Caco-2 (cell line): Measurements from ENCODE around the gene PARD3. TPM values are rescaled to one million over a fixed set of nuclear protein-coding genes. Genes with fewer than 3 reads are reported as not detected.

Experiments used
- BruUV-seq: library from RNA; stranded (reverse); fragments of 400-500 nt; replicated peaks from 2 replicates; lab custom pipeline; 2021; lab: Mats Ljungman, UMichigan
- CTCF ChIA-PET: fragments of 300-600 bp; sonication (Branson Sonifier 250); formaldehyde crosslinking; loops from one replicate; lab custom pipeline; 2022; ENCODE audit warnings: antibody characterized with exemption; lab: Charles Lee
- POLR2A ChIA-PET: fragments of 300-600 bp; sonication (Branson Sonifier 250); formaldehyde crosslinking; loops from one replicate; lab custom pipeline; 2022; ENCODE audit warnings: antibody characterized with exemption; lab: Charles Lee
- DNase-seq, 2 experiments: peaks; one replicate each; pipeline versions ENCODE4 v3.0.0 to v3.0.0-alpha.2; 2020 to 2022
- H3K27me3 ChIP-seq: replicated peaks from 2 replicates; pipeline ENCODE4 v1.6.0; 2011; ENCODE audit warnings: low read length; ENCODE audit not compliant: control insufficient read depth, insufficient read depth
- H3K36me3 ChIP-seq: 2 replicates; pipeline ENCODE4 v1.5.1; 2011; ENCODE audit warnings: low read length; ENCODE audit not compliant: control insufficient read depth, insufficient read depth
- H3K4me1 ChIP-seq: fragments of 250-450 bp; sonication (Bioruptor Pico); 2 replicates; pipeline ENCODE4 v1.5.1; 2020; ENCODE audit warnings: mild to moderate bottlenecking
- H3K4me3 ChIP-seq: 2 replicates; pipeline ENCODE4 v1.5.1; 2011; ENCODE audit warnings: low read depth, mild to moderate bottlenecking, control low read depth, low read length
- H3K9me3 ChIP-seq: fragments of 250-450 bp; sonication (Bioruptor Pico); 2 replicates; pipeline ENCODE4 v1.5.1; 2020; ENCODE audit warnings: mild to moderate bottlenecking, moderate library complexity
- H3K27ac Mint-ChIP-seq: one replicate; pipeline ENCODE4 v1.8.0; 2022; ENCODE audit warnings: mixed read lengths; ENCODE audit not compliant: unreplicated experiment
- H3K27me3 Mint-ChIP-seq: one replicate; pipeline ENCODE4 v1.8.0; 2022; ENCODE audit warnings: mixed read lengths; ENCODE audit not compliant: insufficient read depth, unreplicated experiment
- H3K36me3 Mint-ChIP-seq: one replicate; pipeline ENCODE4 v1.8.0; 2022; ENCODE audit warnings: mild to moderate bottlenecking, mixed read lengths; ENCODE audit not compliant: insufficient read depth, unreplicated experiment
- H3K4me1 Mint-ChIP-seq: one replicate; pipeline ENCODE4 v1.8.0; 2022; ENCODE audit warnings: low read depth, mixed read lengths; ENCODE audit not compliant: unreplicated experiment
- H3K4me3 Mint-ChIP-seq: one replicate; pipeline ENCODE4 v1.8.0; 2022; ENCODE audit warnings: mild to moderate bottlenecking, moderate library complexity, mixed read lengths; ENCODE audit not compliant: unreplicated experiment
- H3K9me3 Mint-ChIP-seq: one replicate; pipeline ENCODE4 v1.8.0; 2022; ENCODE audit warnings: mixed read lengths; ENCODE audit not compliant: unreplicated experiment
- intact Hi-C: fragments of 100-400 bp; cut with micrococcal nuclease; formaldehyde crosslinking; loops from one replicate; pipeline ENCODE4 v1.10.0; 2022; ENCODE audit not compliant: unreplicated experiment
- total RNA-seq: library from RNA; stranded (reverse); gene quantifications from 2 replicates; pipeline ENCODE4 v1.2.3, GENCODE V29; 2022
- TF ChIP-seq, protein P1 (sequence below), 2 experiments: fragments of 200-600 bp in 1 of 2; IDR thresholded peaks; 1 replicate in 1 of 2; 2 replicates in 1 of 2; pipeline versions ENCODE4 v1.5.1 to v1.8.0; 2011 to 2022; ENCODE audit warnings: antibody characterized with exemption in 1 of 2, control low read depth in 1 of 2, inconsistent platforms in 1 of 2, low read depth in 1 of 2, low read length in 1 of 2, mild to moderate bottlenecking in 1 of 2, moderate library complexity in 1 of 2; ENCODE audit not compliant: insufficient read depth in 1 of 2, severe bottlenecking in 1 of 2, unreplicated experiment in 1 of 2

Gene PARD3
- total RNA-seq, 1 experiment from 2014 or later, result 80.7 TPM

DNA sequence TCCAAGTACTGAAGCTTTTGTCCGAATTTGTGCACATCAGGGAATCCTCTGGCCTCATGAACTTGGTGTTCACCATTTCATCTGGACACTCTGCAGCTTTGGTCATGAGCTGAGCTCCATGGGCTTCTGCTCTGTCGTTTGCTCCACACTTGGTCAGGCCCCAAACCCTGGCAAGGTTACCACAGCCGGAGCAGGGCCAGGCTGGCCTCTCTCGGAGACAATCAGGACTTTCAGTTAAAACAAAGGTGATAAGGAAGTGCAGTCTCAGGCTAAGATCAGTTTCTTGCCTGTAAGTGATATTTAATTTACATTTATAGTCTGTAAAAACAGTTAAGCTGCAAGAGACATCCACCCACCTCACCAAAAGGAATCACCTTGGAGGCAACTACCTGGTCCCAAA, 558.9 kb downstream of the PARD3 start:
- no peaks in the 10 kb centered on the region for H3K27me3 ChIP-seq
- Mint-ChIP-seq H3K36me3 (no peaks in the 10 kb centered on the region), H3K27me3 (no peaks in the 10 kb centered on the region), H3K27ac (no peak overlapping the region), H3K4me1 (peaks cover 6% of the 10 kb centered on the region), H3K9me3 (no peaks in the 10 kb centered on the region), H3K4me3 (no peak overlapping the region)
- H3K4me3 ChIP-seq, result no peak overlapping the region
- intact Hi-C loops, result no loop called here
- H3K36me3 ChIP-seq, result no peaks in the 10 kb centered on the region
- TF ChIP-seq, protein P1, sequence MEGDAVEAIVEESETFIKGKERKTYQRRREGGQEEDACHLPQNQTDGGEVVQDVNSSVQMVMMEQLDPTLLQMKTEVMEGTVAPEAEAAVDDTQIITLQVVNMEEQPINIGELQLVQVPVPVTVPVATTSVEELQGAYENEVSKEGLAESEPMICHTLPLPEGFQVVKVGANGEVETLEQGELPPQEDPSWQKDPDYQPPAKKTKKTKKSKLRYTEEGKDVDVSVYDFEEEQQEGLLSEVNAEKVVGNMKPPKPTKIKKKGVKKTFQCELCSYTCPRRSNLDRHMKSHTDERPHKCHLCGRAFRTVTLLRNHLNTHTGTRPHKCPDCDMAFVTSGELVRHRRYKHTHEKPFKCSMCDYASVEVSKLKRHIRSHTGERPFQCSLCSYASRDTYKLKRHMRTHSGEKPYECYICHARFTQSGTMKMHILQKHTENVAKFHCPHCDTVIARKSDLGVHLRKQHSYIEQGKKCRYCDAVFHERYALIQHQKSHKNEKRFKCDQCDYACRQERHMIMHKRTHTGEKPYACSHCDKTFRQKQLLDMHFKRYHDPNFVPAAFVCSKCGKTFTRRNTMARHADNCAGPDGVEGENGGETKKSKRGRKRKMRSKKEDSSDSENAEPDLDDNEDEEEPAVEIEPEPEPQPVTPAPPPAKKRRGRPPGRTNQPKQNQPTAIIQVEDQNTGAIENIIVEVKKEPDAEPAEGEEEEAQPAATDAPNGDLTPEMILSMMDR (IDR thresholded peaks at IDR 0.05; ENCODE audit: insufficient read depth in 1 of 2, low read depth in 1 of 2, low read length in 1 of 2, severe bottlenecking in 1 of 2, unreplicated experiment in 1 of 2), result no peak
- no peaks in the 10 kb centered on the region for H3K4me1 ChIP-seq
- no peak for DNase-seq
- no peaks in the 10 kb centered on the region for H3K9me3 ChIP-seq
- POLR2A ChIA-PET, result no interaction called here
- CTCF ChIA-PET, result no interaction called here
- BruUV-seq, result no TSS peak

DNA sequence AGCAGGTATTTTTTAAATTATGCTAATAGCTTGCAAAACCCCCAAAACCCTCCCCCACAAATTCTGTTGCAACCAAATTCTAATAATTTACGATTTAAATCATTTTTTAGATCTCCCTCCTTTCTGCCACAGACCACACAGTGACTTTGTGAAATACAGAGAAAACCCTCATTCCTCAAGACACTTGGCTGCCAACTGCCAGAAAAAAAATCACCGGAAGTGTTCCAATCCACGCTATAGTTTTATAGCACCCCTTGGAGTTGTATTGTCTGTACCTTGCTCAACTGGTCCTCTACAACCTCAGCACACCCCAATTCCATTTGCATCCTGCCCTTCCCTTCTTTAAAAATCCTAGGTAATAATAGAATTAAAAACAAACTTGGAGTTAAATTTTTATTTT, 560.1 kb downstream of the PARD3 start:
- H3K4me3 ChIP-seq, result no peak overlapping the region
- no peaks in the 10 kb centered on the region for H3K4me1 ChIP-seq
- H3K9me3 ChIP-seq, result no peaks in the 10 kb centered on the region
- no peaks in the 10 kb centered on the region for H3K36me3 Mint-ChIP-seq
- DNase-seq, result no peak
- H3K27ac Mint-ChIP-seq, result no peak overlapping the region
- TF ChIP-seq, protein P1 (IDR thresholded peaks at IDR 0.05; ENCODE audit: insufficient read depth in 1 of 2, low read depth in 1 of 2, low read length in 1 of 2, severe bottlenecking in 1 of 2, unreplicated experiment in 1 of 2), result no peak
- H3K4me1 Mint-ChIP-seq, result peaks cover 6% of the 10 kb centered on the region
- no peaks in the 10 kb centered on the region for H3K9me3 Mint-ChIP-seq
- BruUV-seq, result no TSS peak
- ChIA-PET CTCF (no interaction called here), POLR2A (no interaction called here)
- H3K27me3 Mint-ChIP-seq, result no peaks in the 10 kb centered on the region
- H3K4me3 Mint-ChIP-seq, result no peak overlapping the region
- H3K36me3 ChIP-seq, result no peaks in the 10 kb centered on the region
- H3K27me3 ChIP-seq, result no peaks in the 10 kb centered on the region
- intact Hi-C loops, result no loop called here

DNA sequence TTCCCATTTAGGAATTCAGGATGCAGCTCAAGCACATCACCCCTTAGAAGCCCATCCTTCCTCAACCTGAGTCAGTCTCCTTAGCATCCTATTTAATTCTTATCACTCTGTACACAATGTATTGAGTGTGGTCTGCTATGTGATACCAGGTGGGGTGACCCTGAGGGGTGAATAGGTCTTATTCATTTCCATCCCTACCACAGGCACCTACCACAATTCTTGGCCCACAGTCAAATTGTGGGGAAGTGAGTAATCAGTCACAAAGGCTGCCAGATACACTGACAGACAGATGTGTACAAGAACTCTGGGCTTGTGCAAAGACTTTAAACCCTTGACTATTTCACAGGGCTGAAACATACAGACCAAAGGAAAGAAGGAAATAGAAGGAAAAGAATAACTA, 560.5 kb downstream of the PARD3 start:
- H3K4me3 ChIP-seq, result no peak overlapping the region
- Mint-ChIP-seq H3K4me1 (peaks cover 6% of the 10 kb centered on the region), H3K4me3 (no peak overlapping the region), H3K9me3 (no peaks in the 10 kb centered on the region), H3K27ac (no peak overlapping the region), H3K36me3 (no peaks in the 10 kb centered on the region), H3K27me3 (no peaks in the 10 kb centered on the region)
- BruUV-seq, result no TSS peak
- no peaks in the 10 kb centered on the region for H3K4me1 ChIP-seq
- CTCF ChIA-PET, result no interaction called here
- intact Hi-C loops, result no loop called here
- no peaks in the 10 kb centered on the region for H3K27me3 ChIP-seq
- POLR2A ChIA-PET, result no interaction called here
- TF ChIP-seq, protein P1 (IDR thresholded peaks at IDR 0.05; ENCODE audit: insufficient read depth in 1 of 2, low read depth in 1 of 2, low read length in 1 of 2, severe bottlenecking in 1 of 2, unreplicated experiment in 1 of 2), result no peak
- no peaks in the 10 kb centered on the region for H3K36me3 ChIP-seq
- no peaks in the 10 kb centered on the region for H3K9me3 ChIP-seq
- DNase-seq, result no peak
